ENCODE measurements around the gene EFTUD2.

EFTUD2 gene

DNA sequence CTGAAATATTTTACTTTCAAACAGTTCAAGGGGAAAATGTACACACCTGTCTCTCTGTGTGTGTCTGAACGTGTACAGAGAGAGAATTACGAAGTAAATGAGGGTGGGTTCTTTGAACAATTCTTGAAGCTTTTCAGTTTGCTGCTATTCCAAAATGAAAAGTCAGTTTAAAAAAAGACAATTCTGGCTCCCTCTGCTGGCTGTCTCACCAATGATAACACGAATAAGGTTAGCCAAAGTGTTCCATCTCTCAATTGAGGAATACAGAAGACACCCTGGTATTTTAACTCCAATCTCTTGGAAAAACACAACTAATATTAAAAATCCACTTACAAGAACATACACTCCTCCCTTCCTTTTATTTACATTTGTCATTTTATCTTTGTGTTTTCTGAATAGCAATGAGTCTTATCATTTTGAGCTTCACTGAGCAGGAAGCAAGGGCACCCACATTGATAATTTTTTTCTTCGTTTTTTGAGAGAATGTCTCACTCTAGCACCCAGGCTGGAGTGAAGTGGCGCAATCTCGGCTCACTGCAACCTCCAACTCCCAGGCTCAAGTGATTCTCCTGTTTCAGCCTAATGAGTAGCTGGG lies 20.5 kb downstream of the EFTUD2 start:
- H3K4me3 ChIP-seq (ENCODE audit: control insufficient read depth, low read depth, low read length): no peak overlapping the region
- DNase-seq (ENCODE audit: low read depth): peak; percentile 38
- TF ChIP-seq, protein P1, sequence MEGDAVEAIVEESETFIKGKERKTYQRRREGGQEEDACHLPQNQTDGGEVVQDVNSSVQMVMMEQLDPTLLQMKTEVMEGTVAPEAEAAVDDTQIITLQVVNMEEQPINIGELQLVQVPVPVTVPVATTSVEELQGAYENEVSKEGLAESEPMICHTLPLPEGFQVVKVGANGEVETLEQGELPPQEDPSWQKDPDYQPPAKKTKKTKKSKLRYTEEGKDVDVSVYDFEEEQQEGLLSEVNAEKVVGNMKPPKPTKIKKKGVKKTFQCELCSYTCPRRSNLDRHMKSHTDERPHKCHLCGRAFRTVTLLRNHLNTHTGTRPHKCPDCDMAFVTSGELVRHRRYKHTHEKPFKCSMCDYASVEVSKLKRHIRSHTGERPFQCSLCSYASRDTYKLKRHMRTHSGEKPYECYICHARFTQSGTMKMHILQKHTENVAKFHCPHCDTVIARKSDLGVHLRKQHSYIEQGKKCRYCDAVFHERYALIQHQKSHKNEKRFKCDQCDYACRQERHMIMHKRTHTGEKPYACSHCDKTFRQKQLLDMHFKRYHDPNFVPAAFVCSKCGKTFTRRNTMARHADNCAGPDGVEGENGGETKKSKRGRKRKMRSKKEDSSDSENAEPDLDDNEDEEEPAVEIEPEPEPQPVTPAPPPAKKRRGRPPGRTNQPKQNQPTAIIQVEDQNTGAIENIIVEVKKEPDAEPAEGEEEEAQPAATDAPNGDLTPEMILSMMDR (conservative IDR thresholded peaks at IDR 0.05; ENCODE audit: control insufficient read depth, insufficient read depth, low read depth, low read length): peak; percentile 64

DNA sequence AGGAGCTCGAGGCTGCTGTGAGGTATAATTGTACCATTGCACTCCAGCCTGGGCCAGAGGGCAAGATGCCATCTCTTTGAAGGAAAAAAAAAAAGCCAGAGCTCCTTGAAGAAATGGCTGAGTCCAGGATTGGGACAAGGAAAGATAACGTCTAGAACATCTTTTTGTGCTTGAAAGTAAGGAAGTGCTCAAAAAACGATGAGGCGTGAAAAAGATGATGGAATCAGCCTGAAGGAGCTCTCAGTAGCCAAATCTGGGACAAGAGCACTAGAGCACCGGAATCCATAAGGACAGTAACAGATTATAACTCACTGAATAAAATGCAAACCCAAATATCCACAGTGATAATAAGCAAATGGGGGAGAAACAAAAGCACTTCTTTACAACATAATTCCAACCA lies 22.1 kb downstream of the EFTUD2 start:
- no peak overlapping the region for H3K4me3 ChIP-seq (ENCODE audit: control insufficient read depth, low read depth, low read length)
- no peak for DNase-seq (ENCODE audit: low read depth)
- TF ChIP-seq, protein P1 (conservative IDR thresholded peaks at IDR 0.05; ENCODE audit: control insufficient read depth, insufficient read depth, low read depth, low read length): no peak

DNA sequence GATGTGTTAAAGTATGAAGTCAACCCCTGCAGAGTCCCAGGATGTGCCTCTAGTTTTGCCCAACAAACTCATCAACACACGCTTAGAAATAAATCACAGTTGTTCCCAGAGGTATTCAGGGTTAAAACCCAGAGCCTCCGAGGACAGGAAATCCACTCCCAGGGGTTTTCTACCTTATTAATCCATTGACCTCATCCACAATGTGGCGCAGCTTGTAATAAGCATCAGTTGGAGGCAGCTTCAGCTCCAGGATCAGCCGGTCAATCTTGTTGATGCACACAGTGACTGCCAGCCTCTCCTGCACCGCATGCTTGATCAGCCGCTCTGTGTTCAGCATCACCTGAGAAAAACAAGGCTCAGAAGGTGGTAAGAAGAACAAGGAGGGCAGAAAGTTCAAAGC lies 23.5 kb downstream of the EFTUD2 start:
- no peak overlapping the region for H3K4me3 ChIP-seq (ENCODE audit: control insufficient read depth, low read depth, low read length)
- TF ChIP-seq, protein P1 (conservative IDR thresholded peaks at IDR 0.05; ENCODE audit: control insufficient read depth, insufficient read depth, low read depth, low read length): no peak
- no peak for DNase-seq (ENCODE audit: low read depth)

DNA sequence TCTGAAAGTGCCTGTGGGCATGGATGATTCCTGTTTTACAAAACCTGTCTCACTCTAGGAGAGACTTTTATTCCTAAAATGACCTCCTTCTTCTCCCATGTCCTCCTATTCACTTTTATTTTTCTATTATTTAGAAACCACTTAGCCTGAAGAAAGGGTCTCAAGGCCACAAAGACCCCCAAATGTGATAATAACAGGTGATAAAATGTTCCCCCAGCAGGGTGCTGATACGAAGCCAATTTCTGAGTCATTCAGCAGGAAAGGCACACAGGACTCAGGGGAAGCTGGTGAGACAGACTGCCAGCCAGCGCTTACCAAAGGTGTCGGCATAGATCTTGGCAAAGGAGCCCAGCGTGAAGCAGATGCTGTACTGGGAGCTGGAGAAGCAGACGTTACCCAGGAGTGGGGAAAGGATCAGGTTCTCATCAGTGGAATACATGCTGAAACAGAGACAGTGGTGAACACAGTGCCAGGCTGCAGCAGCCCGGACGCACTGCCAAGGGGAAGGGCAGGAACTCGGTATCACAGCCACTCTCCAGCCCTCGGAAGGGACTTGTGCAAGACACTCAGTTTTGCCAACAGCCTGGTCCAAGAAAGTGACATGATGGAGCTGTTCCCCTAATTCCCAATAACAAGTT lies 27.0 kb downstream of the EFTUD2 start:
- DNase-seq (ENCODE audit: low read depth): no peak
- H3K4me3 ChIP-seq (ENCODE audit: control insufficient read depth, low read depth, low read length): no peak overlapping the region
- TF ChIP-seq, protein P1 (conservative IDR thresholded peaks at IDR 0.05; ENCODE audit: control insufficient read depth, insufficient read depth, low read depth, low read length): no peak

DNA sequence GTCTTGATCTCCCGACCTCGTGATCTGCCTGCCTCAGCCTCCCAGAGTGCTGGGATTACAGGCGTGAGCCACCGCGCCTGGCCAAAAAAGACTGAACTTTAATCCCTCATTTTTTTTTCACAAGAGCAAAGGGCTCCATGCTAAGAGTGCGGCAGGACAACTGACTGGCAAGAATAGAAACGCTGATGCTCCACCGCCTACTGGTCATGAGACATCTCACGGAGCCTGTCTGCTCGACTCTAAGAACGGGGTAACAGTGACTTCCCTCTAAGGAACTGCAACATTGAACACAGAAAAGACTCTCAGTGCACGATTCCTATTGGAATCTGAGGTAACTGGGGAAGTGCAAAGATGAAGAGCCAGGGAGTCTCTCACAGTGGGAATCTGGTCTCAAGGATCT lies 27.7 kb downstream of the EFTUD2 start:
- no peak for DNase-seq (ENCODE audit: low read depth)
- H3K4me3 ChIP-seq (ENCODE audit: control insufficient read depth, low read depth, low read length): no peak overlapping the region
- TF ChIP-seq, protein P1 (conservative IDR thresholded peaks at IDR 0.05; ENCODE audit: control insufficient read depth, insufficient read depth, low read depth, low read length): no peak

DNA sequence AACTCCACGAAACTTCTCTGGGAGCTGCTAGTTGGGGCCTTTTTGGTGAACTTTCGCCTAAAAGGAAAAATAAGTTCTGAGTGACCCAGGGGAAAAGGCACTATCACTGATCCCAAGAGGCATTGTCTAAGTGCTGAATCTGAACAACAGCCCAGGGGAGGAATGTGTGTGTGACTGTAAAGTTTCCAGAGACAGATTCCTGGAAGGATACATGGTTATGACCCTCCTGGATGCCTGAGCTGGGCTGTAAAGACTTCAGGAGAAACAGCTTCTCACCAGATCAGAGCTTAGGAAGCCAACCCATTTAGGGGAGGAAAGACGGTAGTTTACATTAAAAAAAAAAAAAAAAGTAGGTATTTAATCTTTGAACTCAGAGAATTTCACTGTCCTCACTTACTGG lies 31.4 kb downstream of the EFTUD2 start:
- TF ChIP-seq, protein P1 (conservative IDR thresholded peaks at IDR 0.05; ENCODE audit: control insufficient read depth, insufficient read depth, low read depth, low read length): no peak
- H3K4me3 ChIP-seq (ENCODE audit: control insufficient read depth, low read depth, low read length): no peak overlapping the region
- no peak for DNase-seq (ENCODE audit: low read depth)
